HG03175 (cell line): ENCODE results near the gene SLC2A9.
"Not testable (repeated sequence)": the region's sequence is repeated elsewhere in the genome, so short reads cannot be mapped to it uniquely, and the experiment has no call there.

Experiments
- ATAC-seq: cut with Tn5 transposase; IDR thresholded peaks from one replicate; pipeline ENCODE4 v1.9.1; 2021; ENCODE audit warnings: mild to moderate bottlenecking, moderate library complexity; ENCODE audit not compliant: unreplicated experiment

SLC2A9 gene

GRCh38 chr4:10002278-10002677 is 19.0 kb downstream of the SLC2A9 start:
- peak; percentile 25 for ATAC-seq

DNA sequence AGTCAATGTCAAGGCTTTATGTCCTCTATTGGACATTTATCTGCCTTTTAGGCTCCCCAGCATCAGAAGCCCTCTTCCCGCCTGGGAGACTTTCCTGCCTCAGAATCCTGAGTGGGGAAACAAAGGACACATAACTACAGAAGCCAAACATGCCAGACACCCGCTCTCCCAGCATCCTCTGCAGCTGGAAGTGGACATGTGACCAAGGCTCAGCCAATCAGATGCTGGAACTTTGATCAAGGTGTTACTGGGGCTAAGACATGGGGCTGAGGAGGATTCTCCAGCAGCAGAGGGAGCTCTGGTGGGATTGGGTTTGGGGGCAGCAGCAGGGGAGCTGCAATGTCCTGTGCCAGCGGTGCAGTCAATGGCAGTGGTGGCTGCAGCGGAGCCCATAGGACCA is 19.5 kb downstream of the SLC2A9 start:
- ATAC-seq: no peak

DNA sequence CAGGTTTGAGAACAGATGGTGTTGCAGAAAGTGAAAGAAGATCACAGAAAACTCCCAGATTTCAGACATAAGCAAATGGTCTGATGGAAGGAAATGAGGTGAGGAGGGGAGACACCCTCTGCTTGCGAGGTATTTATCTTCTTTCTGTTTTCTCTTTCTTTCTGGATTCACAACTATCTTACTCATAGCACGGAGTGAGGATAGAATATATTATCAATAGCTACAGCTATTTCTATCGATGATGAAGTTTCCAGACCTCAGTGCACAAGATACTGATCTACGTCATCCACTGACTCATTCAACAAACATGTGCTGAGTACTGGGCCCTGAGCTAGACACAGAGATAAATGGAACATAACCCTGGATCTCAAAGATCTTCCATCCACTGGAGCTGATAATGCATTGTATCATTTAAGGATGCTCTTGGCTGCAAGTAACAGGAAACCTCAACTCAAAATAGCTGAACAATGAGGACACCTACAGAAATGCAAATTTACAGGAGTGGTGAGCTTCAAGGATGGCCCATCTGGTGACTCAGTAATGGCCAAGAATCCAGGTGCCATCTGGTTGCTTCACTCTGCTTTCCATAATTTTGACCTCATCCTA is 21.2 kb downstream of the SLC2A9 start:
- ATAC-seq: peak; percentile 66

- ATAC-seq: no peak
These were observed 23.4 kb downstream of the SLC2A9 start for GRCh38 chr4:9997886-9998285.

- ATAC-seq: no peak
These were observed 24.8 kb downstream of the SLC2A9 start for GRCh38 chr4:9996319-9997110.

DNA sequence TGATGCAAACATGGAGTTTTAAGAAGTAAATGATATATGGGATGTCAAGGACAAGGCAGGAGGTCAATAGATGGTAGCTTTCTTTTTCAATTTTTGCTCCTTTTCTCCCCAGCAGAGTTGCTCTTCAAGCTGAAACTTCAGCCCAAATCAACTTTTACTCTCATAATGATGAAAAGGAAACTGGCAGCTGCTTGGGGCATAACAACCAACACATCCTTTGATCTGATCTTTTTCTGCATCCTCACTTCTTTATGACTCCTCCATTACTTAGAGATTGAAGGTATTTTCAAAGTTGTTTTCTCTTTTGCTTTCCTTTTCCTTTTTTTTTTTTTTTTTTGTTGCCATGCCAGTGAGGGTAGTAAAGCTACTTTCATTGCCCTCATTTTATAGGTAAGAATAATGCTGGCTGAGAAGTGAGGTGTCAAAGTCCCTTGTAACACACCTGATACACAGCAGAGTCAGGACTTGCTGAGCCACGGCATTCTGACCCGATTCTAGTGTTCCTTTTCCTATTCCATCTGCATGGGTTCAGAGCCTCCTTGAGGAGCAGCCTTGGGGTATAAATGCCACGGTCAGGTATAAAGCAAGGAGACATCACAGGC is 26.9 kb downstream of the SLC2A9 start:
- ATAC-seq: peak; percentile 75

DNA sequence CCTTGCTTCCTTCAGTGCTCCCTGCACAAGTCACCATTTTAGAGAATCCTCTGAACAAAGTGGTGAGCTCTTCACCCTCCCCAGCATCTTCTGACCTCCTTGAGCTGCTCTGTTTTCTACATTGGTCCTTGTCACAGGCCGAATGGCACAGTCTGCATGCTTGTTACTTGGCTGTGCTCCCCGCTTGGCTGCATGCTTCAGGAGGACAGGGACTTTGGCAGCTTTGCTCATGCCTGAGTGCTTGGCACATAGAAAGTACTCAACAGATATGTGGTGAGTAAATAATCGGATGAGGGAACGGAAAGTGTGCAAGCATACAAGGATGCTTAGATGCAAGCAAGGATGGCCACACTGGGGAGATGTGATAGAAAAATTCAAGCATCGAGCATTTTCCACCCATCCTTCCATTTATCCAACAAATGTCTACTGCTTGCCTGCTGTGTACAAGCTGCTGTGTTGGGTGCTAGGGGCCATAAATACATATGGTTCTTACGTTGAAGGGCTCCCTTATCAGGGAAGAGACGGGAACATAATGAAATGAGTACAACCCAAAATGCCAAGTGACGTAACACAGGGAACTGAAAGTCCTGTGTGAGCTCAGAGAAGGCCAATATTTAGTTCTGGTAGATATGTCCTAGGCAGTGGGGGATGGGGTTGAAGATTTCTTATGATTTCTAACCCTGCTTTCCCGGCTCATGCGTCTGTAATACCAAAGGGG is 31.2 kb downstream of the SLC2A9 start:
- no peak for ATAC-seq

GRCh38 chr4:9988933-9989332 is 32.4 kb downstream of the SLC2A9 start:
- ATAC-seq: no peak

GRCh38 chr4:9988363-9988749 is 32.9 kb downstream of the SLC2A9 start:
- no peak for ATAC-seq

- ATAC-seq: no peak
These were observed 33.4 kb downstream of the SLC2A9 start for GRCh38 chr4:9987749-9988362.

GRCh38 chr4:9984621-9985020 is 36.7 kb downstream of the SLC2A9 start:
- no peak for ATAC-seq

DNA sequence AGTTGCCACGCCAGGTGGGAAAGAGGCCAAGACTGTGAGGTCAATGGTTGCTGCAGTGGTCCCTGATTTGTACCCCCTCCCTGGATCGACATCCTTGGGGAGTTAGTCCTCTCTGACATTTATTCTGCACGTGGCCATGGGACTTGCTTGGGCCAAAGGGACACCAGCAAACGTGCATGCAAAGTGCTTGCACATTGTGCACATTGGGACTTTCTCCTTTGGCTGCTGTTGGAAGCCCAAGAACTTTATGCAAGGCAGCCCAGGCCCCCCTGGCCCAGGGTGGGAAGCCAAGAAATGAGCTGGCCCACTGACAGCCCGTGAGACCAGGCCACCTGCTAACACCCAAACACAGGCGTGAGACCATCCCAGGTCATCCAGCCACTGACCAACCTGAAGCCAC is 38.1 kb downstream of the SLC2A9 start:
- no peak for ATAC-seq

GRCh38 chr4:9981899-9982298 is 39.4 kb downstream of the SLC2A9 start:
- ATAC-seq: not testable (repeated sequence)

GRCh38 chr4:9980898-9981297 is 40.4 kb downstream of the SLC2A9 start:
- no peak for ATAC-seq

DNA sequence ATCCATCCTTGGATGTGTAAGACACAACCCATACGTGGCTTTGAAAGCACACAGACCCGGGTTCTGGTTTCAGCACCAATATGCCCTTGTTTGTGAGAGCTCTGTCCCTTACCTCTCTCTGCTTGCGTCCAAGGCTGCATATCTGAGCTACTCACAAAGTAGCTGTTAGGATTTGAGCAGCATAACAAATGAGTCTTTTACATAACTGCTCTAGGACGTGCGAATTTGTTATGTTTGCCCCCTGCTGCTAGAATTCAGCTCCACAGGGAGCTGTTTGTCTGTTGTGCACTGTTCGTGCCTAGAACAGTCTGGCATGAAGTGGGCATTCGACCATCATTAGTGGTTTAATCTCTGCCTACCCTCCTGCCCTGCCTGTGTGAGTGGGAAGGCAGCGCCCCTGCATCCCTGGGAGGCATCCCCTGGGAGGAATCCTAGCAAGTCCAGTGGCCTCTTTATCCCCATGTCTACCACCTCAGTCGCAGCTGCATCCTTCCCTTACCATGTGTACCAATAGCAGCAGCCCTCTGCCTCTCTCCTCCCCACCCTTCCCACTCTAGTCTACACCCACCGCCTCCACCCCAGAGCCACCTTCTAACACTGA is 42.1 kb downstream of the SLC2A9 start:
- ATAC-seq: no peak

GRCh38 chr4:9977518-9978031 is 43.7 kb downstream of the SLC2A9 start:
- no peak for ATAC-seq

DNA sequence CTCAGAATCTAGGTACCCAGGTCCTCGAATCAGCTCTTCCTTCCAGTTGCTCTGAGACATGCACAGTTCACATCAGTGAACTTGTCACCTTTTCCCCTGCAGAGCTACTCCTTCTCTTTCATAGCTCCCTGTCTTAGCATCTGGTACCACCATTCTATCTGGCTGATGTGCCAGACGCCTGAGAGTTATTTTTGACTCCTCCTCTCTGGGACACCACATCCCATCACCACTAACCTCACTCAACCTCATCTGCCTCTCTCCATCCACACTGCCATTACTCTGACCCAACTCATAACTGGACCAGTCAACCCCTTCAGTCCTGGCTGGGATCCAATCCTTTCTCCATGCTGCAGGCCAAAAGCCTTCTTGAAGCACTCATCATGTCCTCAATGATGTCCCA is 44.5 kb downstream of the SLC2A9 start:
- no peak for ATAC-seq

DNA sequence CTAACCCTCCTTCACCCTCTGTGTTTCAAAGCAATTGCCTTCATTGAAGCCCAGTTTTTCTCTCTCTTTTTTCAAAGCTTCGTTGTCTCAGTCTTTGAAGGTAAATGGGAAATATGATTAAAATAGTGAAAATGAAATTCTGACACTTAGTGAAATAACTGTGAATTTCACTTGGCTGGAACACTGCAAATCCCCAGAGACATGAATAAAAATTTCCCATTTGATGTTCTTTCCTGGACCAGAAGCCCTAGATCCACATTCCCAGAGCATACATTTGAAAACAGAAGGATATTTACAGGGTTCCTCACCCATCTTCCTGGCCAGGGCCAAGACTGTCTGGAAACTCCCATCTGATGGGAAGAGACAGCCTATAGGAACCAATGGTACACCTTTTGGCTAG is 45.0 kb downstream of the SLC2A9 start:
- no peak for ATAC-seq

DNA sequence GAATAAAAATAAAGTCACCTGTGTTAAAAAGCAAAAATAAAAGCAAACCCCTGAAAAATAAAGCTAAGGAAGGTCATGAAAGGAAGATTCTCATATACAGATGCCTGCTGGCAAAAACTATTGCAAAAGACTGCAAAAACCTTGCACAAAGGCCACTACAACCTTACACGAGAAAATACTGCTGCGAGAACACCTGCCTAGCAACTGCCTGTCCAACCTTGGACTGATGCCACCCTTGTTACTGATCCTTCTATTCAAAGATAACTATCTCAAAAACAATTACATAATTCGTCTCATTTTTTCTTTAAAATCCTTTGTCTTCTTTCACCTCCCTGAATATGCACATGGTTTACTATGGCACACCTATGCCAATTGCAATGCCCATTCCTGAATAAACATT is 49.6 kb downstream of the SLC2A9 start:
- ATAC-seq: no peak

DNA sequence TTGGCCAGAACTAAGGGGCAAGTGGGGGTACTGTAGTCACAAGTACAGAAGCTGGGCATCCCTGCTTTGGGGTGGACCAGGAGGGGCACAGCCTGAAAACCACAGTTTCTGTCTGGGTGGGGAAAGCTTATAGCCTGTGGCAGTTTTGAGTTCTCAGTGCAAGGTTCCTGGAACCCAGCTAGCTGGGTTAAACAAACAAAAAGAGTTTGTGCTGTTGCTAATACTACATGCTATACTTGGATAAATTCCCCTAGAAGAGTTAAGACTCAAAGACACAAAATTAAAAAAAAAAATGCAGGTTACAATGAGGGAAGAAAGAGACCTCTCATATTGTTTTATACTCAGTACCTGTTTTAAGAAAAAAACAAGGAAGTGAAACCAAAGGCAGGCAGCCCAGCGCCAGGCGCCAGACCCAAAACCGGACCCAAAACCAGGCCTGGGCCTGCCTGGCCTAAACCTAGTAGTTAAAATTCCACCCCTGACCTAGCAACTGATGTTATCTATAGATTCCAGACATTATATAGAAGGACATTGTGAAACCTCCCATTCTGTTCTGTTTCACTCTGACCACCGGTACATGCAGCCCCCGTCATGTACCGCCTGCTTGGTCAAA is 50.8 kb downstream of the SLC2A9 start:
- peak; percentile 81 for ATAC-seq
